Endothelial cell of umbilical vein (primary cell): ENCODE data around the gene FXYD3.

Source experiments
- EZH2 ChIP-seq: IDR thresholded peaks from 2 replicates; pipeline ENCODE4 v1.6.1; 2012; ENCODE audit warnings: borderline replicate concordance, low read depth, mild to moderate bottlenecking, moderate library complexity, low read length, inconsistent platforms; ENCODE audit not compliant: severe bottlenecking
- JUN ChIP-seq: IDR thresholded peaks from 2 replicates; pipeline ENCODE4 v1.6.1; 2011; ENCODE audit warnings: borderline replicate concordance, low read depth; ENCODE audit not compliant: insufficient read length, insufficient read depth
- MAX ChIP-seq: IDR thresholded peaks from 2 replicates; pipeline ENCODE4 v1.6.1; 2011; ENCODE audit not compliant: insufficient read depth, insufficient read length
- POLR2A ChIP-seq: IDR thresholded peaks from 2 replicates; pipeline ENCODE4 v1.6.1; 2012; ENCODE audit warnings: low read depth, mild to moderate bottlenecking, control low read depth, low read length
- POLR2AphosphoS5 ChIP-seq: IDR thresholded peaks from 2 replicates; pipeline ENCODE4 v1.6.1; 2012; ENCODE audit warnings: low read depth, mild to moderate bottlenecking, control low read depth, low read length, moderate library complexity; ENCODE audit not compliant: insufficient read depth
- TF ChIP-seq, protein P1 (sequence below), 2 donors: IDR thresholded peaks; 1 replicate in 1 of 2; 2 replicates in 1 of 2; pipeline ENCODE4 v1.5.1; 2011; ENCODE audit warnings: low read length in 2 of 2, mild to moderate bottlenecking in 2 of 2, moderate library complexity in 2 of 2, control low read depth in 1 of 2, inconsistent platforms in 1 of 2, low read depth in 1 of 2; ENCODE audit not compliant: insufficient read depth in 1 of 2; ENCODE audit errors: extremely low read depth in 1 of 2

DNA sequence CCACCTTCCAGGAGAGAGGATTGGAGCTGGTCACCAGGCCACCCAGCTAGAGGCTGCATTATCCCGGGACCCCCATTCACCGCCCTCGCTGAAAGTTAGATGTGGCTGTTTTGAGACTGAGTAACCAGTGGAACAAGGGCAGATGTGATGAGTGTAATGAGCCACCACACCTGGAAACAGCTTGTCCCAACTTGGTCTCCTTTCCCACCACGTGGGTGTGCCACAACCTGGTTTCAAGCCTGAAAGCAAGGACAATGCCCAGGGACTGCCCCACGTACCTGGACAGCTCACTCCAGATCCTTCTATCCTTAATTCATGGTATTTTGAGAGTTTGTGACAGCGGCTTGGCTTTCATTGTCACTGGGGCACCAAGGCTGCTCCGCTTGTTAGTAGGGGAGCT is 12.2 kb downstream of the FXYD3 start:
- TF ChIP-seq, protein P1, sequence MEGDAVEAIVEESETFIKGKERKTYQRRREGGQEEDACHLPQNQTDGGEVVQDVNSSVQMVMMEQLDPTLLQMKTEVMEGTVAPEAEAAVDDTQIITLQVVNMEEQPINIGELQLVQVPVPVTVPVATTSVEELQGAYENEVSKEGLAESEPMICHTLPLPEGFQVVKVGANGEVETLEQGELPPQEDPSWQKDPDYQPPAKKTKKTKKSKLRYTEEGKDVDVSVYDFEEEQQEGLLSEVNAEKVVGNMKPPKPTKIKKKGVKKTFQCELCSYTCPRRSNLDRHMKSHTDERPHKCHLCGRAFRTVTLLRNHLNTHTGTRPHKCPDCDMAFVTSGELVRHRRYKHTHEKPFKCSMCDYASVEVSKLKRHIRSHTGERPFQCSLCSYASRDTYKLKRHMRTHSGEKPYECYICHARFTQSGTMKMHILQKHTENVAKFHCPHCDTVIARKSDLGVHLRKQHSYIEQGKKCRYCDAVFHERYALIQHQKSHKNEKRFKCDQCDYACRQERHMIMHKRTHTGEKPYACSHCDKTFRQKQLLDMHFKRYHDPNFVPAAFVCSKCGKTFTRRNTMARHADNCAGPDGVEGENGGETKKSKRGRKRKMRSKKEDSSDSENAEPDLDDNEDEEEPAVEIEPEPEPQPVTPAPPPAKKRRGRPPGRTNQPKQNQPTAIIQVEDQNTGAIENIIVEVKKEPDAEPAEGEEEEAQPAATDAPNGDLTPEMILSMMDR (IDR thresholded peaks at IDR 0.05; ENCODE audit: extremely low read depth in 1 of 2, insufficient read depth in 1 of 2, low read depth in 1 of 2, low read length in 2 of 2): no peak
- TF ChIP-seq EZH2: no peak
- TF ChIP-seq POLR2A: no peak
- TF ChIP-seq POLR2AphosphoS5: no peak
- TF ChIP-seq JUN: no peak
- no peak for TF ChIP-seq MAX
